Measurements from ENCODE around the gene HOXD9.

HOXD9 gene

DNA sequence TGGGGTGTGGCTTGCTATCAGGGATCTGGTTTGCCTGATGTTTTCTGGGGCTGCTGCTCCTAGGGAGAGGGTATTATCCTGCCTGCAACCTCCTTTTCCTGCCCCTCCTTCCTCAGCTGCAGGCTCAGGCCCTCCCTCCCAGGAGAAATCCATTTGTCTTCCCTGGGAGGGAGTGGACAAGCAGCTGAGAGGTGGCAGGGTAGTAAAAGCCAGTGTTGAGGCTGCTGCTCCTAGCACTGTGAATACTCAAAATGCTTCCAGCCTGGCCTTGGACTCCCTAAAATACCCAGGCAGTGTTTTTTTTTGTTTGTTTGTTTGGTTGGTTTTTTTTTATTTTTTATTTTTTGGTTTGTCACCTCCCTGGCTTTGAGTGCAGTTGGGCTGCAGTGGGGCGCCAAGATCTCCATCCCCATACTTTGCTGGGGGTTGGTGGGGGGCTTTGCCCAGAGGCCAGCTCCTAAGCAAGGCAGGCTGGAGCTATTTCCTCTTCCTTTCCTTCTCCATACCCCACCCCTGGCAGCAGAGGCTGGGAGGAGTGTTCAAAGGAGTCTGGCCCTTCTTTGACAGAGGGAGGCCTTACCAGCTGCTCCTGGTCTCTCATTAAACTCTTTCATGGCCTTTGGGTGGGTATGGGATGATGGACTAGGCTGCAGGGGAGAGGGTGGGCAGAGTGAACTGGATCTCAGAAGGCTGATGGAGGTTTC, 48.2 kb downstream of the HOXD9 start:
- peaks cover 3% of the 10 kb centered on the region for H3K36me3 Mint-ChIP-seq (ENCODE audit: low read depth)
- H3K27me3 Mint-ChIP-seq (ENCODE audit: low read depth): peaks cover 81% of the 10 kb centered on the region
- H3K4me3 Mint-ChIP-seq: no peak overlapping the region
- H3K4me1 Mint-ChIP-seq (ENCODE audit: low read depth): no peaks in the 10 kb centered on the region
- no peaks in the 10 kb centered on the region for H3K9me3 Mint-ChIP-seq
- no peak overlapping the region for H3K27ac Mint-ChIP-seq

DNA sequence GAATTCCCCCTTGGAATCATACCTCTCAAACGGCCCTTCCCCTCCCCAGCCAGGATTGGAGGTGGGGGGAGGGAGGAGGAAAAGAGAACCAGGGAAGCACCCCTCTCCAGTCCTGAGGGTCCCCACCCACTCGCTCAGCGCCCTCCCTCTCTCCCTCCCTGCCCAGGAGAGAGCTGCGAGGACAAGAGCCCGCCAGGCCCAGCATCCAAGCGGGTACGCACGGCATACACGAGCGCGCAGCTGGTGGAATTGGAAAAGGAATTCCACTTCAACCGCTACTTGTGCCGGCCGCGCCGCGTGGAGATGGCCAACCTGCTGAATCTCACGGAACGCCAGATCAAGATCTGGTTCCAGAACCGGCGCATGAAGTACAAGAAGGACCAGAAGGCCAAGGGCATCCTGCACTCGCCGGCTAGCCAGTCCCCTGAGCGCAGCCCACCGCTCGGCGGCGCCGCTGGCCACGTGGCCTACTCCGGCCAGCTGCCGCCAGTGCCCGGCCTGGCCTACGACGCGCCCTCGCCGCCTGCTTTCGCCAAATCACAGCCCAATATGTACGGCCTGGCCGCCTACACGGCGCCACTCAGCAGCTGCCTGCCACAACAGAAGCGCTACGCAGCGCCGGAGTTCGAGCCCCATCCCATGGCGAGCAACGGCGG, 49.0 kb downstream of the HOXD9 start:
- Mint-ChIP-seq H3K4me3 (no peak overlapping the region), H3K36me3 (ENCODE audit: low read depth) (peaks cover 3% of the 10 kb centered on the region), H3K27ac (no peak overlapping the region), H3K27me3 (ENCODE audit: low read depth) (peaks cover 81% of the 10 kb centered on the region), H3K9me3 (no peaks in the 10 kb centered on the region), H3K4me1 (ENCODE audit: low read depth) (no peaks in the 10 kb centered on the region)

DNA sequence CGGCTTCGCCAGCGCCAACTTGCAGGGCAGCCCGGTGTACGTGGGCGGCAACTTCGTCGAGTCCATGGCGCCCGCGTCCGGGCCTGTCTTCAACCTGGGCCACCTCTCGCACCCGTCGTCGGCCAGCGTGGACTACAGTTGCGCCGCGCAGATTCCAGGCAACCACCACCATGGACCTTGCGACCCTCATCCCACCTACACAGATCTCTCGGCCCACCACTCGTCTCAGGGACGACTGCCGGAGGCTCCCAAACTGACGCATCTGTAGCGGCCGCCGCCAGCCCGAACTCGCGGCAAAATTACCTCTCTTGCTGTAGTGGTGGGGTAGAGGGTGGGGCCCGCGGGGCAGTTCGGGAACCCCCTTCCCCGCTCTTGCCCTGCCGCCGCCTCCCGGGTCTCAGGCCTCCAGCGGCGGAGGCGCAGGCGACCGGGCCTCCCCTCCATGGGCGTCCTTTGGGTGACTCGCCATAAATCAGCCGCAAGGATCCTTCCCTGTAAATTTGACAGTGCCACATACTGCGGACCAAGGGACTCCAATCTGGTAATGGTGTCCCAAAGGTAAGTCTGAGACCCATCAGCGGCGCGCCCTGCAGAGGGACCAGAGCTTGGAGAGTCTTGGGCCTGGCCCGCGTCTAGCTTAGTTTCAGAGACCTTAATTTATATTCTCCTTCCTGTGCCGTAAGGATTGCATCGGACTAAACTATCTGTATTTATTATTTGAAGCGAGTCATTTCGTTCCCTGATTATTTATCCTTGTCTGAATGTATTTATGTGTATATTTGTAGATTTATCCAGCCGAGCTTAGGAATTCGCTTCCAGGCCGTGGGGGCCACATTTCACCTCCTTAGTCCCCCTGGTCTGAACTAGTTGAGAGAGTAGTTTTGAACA, 49.7 kb downstream of the HOXD9 start:
- Mint-ChIP-seq H3K9me3 (no peaks in the 10 kb centered on the region), H3K4me1 (ENCODE audit: low read depth) (no peaks in the 10 kb centered on the region), H3K27me3 (ENCODE audit: low read depth) (peaks cover 81% of the 10 kb centered on the region), H3K27ac (peak overlapping the region; percentile 69), H3K4me3 (no peak overlapping the region), H3K36me3 (ENCODE audit: low read depth) (peaks cover 3% of the 10 kb centered on the region)

DNA sequence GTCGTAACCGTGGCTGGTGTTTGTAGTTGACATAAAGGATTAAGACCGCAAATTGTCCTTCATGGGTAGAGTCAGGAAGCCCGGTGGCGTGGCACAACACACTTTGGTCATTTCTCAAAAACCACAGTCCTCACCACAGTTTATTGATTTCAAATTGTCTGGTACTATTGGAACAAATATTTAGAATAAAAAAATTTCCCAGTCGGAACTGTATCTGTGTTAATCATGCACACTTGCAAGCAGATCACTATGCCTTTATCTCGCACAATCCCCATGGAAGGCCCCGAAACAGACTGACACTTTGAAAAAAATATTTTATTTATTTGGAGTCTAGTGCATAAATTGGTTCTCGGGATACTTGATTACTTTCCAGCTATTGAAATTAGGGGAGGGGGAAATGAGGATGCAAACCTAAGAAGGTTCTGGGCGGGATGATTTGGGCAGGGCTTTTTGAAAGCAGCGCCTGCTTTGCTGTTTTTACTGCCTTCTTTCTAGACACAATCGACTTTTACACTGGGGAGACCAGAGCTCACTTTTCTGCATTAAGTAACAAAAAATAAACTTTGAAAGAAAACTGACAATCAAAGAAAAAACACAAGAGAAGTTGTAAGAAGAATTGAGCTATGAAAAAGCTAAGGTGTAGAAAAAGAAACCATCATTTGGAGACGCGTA, 50.5 kb downstream of the HOXD9 start:
- Mint-ChIP-seq H3K27ac (peak overlapping the region; percentile 69), H3K4me3 (no peak overlapping the region), H3K4me1 (ENCODE audit: low read depth) (no peaks in the 10 kb centered on the region), H3K9me3 (no peaks in the 10 kb centered on the region), H3K36me3 (ENCODE audit: low read depth) (peaks cover 3% of the 10 kb centered on the region), H3K27me3 (ENCODE audit: low read depth) (peaks cover 81% of the 10 kb centered on the region)

DNA sequence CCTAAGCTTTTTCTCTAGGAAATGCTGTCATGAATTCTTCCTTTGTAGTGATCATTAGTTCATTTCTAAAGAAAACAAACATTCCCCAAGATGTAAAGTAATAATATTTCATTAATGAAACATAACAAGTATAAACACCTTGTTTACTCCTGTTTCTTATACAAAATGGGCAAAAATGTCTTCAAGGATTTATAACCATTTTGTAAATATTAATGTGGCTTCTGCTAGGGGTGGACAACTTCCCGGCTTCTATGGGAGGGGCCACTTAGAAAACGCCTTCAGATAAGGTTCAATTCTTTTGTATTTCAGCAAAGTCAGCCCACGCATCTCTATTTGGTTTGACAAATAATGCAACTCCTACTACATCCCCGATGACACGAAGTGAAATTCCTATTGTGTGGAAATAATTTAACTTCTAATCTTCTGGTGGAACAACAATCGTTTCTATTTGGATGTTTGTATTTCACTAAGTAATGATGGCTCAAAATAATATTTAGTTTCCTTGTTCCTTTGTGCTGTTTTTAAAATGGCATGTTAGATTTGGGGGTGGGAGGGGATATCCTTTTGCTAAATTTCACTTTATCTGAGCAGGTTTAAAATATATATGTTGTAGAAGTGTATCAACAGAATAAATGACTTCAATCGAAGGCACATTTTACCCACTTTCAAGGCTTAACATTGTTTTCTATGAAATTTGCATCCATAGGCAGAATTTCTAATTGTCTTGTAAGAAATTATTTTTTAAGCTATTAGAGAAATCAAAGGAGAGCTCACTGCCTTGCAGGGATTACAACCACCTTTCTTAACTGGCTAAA, 51.3 kb downstream of the HOXD9 start:
- H3K9me3 Mint-ChIP-seq: no peaks in the 10 kb centered on the region
- H3K27me3 Mint-ChIP-seq (ENCODE audit: low read depth): peaks cover 88% of the 10 kb centered on the region
- no peaks in the 10 kb centered on the region for H3K4me1 Mint-ChIP-seq (ENCODE audit: low read depth)
- no peak overlapping the region for H3K27ac Mint-ChIP-seq
- peaks cover 3% of the 10 kb centered on the region for H3K36me3 Mint-ChIP-seq (ENCODE audit: low read depth)
- no peak overlapping the region for H3K4me3 Mint-ChIP-seq

DNA sequence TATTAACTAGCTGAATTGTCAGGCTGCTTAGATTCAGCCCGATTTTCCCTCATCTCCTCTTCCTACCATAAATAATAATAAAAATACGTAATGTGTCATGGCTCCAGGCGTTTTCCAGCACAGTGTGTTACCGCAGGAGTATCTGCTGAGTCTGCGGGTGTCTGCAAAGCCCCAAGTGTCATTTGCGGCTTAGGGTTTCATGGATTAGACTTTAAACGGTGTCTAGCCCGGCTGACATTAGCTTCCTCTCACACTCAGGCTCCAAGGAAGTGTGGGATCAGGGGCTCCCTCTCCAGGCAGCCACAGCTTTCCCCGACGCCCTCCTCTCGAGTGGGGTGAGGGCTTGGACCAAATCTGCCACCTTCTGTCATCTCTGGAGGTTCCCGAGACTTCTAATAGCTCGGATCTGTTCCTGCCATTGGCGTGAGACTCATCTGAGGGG, 51.9 kb downstream of the HOXD9 start:
- H3K27me3 Mint-ChIP-seq (ENCODE audit: low read depth): peaks cover 92% of the 10 kb centered on the region
- H3K4me3 Mint-ChIP-seq: no peak overlapping the region
- H3K9me3 Mint-ChIP-seq: no peaks in the 10 kb centered on the region
- no peaks in the 10 kb centered on the region for H3K4me1 Mint-ChIP-seq (ENCODE audit: low read depth)
- peaks cover 3% of the 10 kb centered on the region for H3K36me3 Mint-ChIP-seq (ENCODE audit: low read depth)
- no peak overlapping the region for H3K27ac Mint-ChIP-seq

All from T-helper 1 cell treated with Interleukin-12 subunit alpha and Interleukin-12 subunit beta and Interleukin-4 antibody, amounts not matched to agents 30 μg/mL and 1 μg/mL, for 36 hours (primary cell).